HPDE6-E6E7 (cell line): ENCODE results near the gene CD37.
"Not testable (repeated sequence)": the region's sequence is repeated elsewhere in the genome, so short reads cannot be mapped to it uniquely, and the experiment has no call there.

Experiments
- DNase-seq: peaks from one replicate; pipeline ENCODE4 v3.0.0; 2011; ENCODE audit warnings: missing footprints; ENCODE audit errors: extremely low spot score

Gene CD37

GRCh38 chr19:49347191-49347590, 12.0 kb downstream of the CD37 start:
- no peak for DNase-seq

GRCh38 chr19:49347835-49348234, 12.6 kb downstream of the CD37 start:
- DNase-seq = peak; percentile 55

- DNase-seq = no peak
Measured at GRCh38 chr19:49348305-49349189, 13.3 kb downstream of the CD37 start.

- no peak for DNase-seq
Measured at GRCh38 chr19:49349567-49349966, 14.4 kb downstream of the CD37 start.

GRCh38 chr19:49355909-49356353, 20.7 kb downstream of the CD37 start:
- DNase-seq = no peak

GRCh38 chr19:49356382-49356781, 21.2 kb downstream of the CD37 start:
- no peak for DNase-seq

- no peak for DNase-seq
Measured at GRCh38 chr19:49357186-49357585, 22.0 kb downstream of the CD37 start.

- no peak for DNase-seq
Measured at GRCh38 chr19:49359851-49360820, 24.9 kb downstream of the CD37 start.

- peak; percentile 17 for DNase-seq
Measured at GRCh38 chr19:49361438-49362047, 26.3 kb downstream of the CD37 start.

GRCh38 chr19:49362048-49362928, 27.1 kb downstream of the CD37 start, which contains the start of gene TEAD2:
TEAD2 (minus strand) TSS chr19:49362416; CDS start chr19:49360075, 2,341 bp downstream.
- peak; percentile 34 for DNase-seq

GRCh38 chr19:49362929-49363267, 27.7 kb downstream of the CD37 start:
- DNase-seq = peak; percentile 20

- peak; percentile 95 for DNase-seq
Measured at GRCh38 chr19:49363268-49364082, 28.3 kb downstream of the CD37 start, which contains the start of gene DKKL1. DKKL1 (plus strand) TSS chr19:49363877; CDS start chr19:49363999, 122 bp downstream.

- no peak for DNase-seq
Measured at GRCh38 chr19:49364083-49364737, 29.0 kb downstream of the CD37 start.

- no peak for DNase-seq
Measured at GRCh38 chr19:49366110-49366509, 30.9 kb downstream of the CD37 start.

GRCh38 chr19:49368711-49369358, 33.6 kb downstream of the CD37 start:
- no peak for DNase-seq

GRCh38 chr19:49371184-49371583, 36.0 kb downstream of the CD37 start:
- DNase-seq = no peak

GRCh38 chr19:49373174-49373573, 38.0 kb downstream of the CD37 start:
- not testable (repeated sequence) for DNase-seq

GRCh38 chr19:49374665-49375434, 39.6 kb downstream of the CD37 start:
- DNase-seq = no peak
